Activated CD4-positive, CD25-positive, alpha-beta regulatory T cell treated with anti-CD3 and anti-CD28 coated beads, Interleukin-2, amount 50 U/mL, for 24 hours (primary cell): Measurements from ENCODE around the gene ABHD2.
"Not testable (repeated sequence)": the region's sequence is repeated elsewhere in the genome, so short reads cannot be mapped to it uniquely, and the experiment has no call there.

ENCODE experiments used
- ATAC-seq, 2 donors: fragments of 150-1000 bp; cut with Tn5 transposase; one replicate each; pipeline ENCODE4 v1.10.0; 2021; ENCODE audit warnings: mild to moderate bottlenecking in 1 of 2, moderate library complexity in 1 of 2

The ABHD2 gene

DNA sequence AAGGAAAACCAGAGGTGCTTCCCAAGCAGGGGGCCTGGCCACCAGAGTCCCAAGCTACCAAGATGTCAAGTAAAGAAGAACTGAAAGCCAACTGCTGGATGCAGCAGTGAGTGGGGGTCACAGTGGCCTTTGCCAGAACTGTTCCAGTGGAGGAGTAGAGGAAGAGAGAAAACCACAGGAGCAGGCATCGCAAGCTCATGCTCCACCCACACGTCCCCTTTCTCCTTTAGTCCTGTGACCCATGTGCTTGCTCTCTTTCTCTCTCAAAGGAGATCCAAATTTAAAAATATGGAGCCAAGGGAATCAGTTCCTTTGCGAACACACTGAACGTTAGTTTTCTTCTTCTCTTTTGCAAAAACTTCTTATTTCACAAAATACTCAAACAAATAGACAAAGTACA, 12.4 kb upstream of the ABHD2 start:
- no peak for ATAC-seq

DNA sequence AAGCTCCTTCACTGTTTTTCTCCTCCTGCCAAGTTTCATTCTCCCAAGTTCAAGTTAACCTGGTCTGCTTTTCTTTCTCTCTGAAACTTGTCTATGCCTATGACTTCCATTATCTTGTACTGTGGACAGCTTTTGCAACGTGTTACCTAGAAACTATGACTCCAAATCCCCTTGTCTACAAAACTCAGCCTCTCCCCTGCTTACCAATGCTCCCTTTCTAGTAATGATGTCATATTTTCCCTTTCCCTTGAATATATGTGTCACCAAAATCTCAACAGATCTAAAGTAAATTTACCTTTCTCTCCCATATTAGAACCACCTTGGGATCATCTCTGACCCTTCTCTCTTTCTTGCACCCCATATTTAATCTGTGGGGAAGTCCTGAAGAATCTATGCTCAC, 10.5 kb upstream of the ABHD2 start:
- peak; percentile 48 to 69 for ATAC-seq

DNA sequence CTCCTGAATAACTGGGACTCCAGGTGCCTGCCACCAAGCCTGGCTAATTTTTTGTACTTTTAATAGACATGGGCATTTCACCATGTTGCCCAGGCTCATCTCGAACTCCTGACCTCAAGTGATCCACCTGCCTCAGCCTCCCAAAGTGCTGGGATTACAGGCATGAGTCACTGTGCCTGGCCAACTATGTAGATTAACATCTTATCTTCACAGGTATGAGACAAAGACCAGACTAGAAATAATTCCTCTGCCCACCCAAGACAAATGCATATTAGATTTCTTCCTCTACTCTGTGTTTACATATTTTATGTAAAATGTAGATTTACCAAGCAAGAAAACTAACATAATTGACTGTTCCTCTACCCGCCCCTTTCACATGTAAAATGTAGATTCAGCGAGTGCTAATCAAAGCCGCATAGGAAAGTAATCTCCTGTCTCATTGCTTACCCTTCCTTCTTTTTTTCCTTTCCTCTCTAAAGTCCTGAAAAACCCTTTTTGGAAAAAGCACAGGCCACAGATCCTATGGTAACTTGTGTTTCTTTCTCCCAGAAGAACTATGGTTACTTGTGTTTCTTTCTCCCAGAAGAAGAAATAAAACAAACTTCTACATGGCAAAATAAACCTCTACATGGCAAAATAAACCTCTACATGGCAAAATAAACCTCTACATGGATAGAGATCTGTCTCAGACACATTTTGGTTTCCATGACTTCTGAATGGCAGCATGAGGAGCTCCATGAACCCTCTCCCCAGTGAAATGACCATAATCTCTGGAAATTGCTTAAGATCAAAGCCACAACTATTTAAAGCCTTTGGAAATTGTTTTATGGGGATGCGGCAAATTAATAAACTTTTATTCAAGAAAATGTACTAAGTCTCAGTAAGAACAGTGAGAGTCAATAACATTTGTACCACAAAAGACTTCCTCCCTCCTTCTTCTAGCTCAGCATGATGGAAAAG, 9.1 kb upstream of the ABHD2 start:
- ATAC-seq, result no peak

DNA sequence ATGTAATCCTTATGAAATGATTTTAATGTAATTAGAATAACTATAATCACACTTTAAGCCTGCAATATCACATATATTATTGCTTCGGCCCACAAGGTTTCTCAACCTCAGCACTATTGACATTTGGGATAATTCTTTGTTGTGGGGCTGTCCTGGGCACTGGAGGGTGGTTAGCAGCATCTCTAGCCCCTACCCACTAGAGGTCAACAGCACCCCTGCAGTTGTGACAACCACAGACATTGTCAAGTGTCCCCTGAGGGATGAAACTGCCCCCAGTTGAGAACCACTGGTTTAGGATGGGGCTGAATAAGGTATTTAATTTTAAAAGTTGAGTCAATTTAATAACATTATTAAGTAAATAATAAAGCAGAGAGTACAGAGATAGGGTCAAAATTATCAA, 6.4 kb upstream of the ABHD2 start:
- ATAC-seq, result no peak

DNA sequence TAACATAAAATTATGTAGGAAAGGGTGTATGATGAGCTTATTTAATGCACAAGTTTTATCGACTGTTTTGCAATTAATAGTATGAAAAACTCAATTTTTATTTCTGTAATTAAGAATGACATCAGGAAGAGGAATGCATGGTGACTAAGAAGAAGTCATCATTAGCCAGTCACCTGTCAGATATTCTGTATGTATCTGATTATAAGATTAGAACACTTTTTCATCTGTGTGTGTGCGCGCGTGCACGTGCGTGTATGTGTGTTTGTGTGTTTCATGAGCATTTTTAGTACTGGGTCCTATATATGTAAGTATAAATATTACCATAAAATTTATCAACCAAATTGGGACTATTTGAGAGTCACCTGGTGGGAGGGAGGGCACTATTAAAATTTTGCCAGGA, 5.0 kb upstream of the ABHD2 start:
- no peak for ATAC-seq

DNA sequence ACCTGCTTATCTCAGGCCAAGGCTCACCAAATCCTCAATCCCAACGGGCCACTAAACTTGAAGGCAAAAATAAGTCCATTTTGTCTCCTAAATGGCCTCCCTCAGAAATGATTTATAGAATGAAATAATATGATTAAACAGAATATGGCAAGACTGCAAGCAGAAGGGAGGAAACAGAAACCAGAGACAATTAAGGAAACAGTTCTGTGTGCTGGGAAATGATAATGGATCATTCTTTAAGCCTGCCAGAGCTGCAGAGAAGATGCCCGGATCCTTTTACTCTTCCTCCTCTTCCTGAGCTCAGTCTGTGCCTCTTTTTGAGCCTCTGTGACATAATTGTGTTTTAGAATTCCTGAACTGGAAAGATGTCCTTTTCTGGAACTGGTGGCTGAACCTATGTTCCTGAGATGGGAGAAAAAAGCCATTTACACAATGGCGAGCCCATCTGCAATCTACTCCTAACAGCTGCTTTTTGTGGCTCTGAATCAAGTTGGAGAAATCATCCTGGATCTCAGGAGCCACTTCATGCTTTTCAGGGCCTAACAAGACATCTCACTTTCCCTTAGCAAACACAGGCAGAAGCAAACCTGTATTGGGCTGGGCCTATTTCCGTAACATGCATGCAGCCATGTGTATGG, 2.8 kb upstream of the ABHD2 start:
- ATAC-seq, result no peak

DNA sequence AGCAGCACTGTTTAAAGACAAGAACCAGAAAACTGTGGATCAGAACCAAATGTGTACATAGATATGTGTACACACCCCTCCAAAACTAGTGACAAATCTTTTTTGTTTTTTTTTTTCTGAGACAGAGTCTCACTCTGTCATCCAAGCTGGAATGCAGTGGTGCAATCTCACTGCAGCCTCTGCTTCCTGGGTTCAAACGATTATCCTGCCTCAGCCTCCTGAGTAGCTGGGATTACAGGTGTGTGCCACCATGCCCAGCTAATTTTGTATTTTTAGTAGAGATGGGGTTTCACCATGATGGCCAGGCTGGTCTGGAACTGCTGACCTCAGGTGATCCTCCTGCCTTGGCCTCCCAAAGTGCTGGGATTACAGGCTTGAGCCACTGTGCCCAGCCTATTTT, 2.3 kb upstream of the ABHD2 start:
- not testable (repeated sequence) for ATAC-seq

DNA sequence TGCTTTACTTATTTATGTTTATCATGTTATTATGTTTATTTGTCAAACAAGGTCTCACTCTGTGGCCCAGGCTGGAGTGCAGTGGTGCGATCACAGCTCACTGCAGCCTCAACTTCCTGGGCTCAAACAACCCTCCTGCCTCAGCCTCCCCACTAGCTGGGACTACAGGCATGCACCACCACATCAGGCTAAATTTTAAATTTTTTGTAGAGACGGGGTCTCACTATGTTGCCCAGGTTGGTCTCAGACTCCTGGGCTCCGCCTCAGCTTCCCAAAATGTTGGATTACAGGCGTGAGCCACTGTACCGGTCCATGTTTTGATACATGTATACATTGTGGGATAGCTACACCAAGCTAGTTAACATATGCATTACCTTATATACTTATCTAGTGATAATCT, 1.9 kb upstream of the ABHD2 start:
- not testable (repeated sequence) for ATAC-seq

DNA sequence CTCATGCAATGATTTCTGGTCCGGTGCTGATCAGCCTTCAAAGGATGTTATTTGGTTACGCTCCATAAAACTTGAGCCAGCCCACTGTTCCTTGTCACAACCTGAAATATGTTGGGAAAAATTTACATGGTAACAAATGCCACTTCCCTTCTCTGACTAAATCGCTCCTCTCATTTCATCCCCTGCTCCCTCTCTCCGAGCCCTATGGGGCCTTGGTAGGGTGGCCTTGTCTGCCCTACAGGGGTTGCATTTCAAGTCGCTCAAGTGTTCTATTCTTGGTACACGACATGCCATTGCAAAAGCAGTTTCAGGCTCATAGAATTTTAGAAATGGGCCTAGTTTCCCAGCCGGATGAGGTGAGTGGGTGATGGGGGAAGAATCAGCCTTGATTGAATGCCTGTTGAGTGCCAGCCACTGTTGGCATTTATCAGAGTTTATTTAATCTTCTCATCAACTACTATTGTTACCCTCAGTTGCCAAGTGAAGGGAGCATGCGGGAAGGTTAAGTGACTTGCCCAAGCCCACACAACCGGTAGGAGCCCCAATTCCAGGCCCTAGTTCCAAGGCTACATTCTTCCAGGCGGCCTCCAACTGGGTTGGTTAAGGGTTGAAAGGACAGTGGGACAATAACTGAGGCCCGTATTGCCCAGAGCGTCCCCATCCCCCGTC, 961 bp upstream of the ABHD2 start:
- no peak for ATAC-seq

DNA sequence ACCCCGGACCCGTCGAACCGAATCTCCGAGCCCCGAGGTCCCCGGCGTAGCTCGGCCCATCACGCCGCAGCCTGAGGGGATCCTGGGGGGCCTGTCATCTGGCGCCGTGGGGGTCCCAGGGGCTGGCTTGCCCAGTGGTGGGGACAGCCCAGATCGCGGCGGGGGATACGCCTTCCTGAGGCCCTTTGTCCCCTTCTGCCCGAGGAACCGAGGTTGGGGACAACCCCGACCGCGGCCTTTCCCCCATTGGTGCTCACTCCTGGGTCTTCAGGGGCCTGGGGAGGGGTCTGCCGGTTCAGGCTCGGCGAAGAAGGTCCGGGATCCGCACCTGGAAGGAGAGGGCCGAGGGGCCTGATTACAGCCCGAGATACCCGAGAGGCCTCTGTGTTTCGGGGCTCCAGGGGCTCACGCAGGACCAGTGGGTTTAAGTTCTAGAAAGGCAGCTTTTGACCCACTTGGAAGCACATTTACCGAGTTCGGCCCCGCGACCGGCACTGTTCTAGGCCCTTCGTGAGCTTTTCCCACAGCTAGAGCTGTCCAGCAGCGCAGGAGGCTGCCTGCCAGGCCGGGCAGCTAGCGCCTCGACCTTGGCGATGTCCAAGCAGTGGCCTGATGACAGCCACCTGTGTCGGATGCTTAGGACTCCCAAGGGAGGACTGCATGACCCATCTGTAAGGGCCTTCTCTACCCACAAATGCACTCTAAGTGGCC, 504 bp downstream of the ABHD2 start:
- ATAC-seq, result no peak

DNA sequence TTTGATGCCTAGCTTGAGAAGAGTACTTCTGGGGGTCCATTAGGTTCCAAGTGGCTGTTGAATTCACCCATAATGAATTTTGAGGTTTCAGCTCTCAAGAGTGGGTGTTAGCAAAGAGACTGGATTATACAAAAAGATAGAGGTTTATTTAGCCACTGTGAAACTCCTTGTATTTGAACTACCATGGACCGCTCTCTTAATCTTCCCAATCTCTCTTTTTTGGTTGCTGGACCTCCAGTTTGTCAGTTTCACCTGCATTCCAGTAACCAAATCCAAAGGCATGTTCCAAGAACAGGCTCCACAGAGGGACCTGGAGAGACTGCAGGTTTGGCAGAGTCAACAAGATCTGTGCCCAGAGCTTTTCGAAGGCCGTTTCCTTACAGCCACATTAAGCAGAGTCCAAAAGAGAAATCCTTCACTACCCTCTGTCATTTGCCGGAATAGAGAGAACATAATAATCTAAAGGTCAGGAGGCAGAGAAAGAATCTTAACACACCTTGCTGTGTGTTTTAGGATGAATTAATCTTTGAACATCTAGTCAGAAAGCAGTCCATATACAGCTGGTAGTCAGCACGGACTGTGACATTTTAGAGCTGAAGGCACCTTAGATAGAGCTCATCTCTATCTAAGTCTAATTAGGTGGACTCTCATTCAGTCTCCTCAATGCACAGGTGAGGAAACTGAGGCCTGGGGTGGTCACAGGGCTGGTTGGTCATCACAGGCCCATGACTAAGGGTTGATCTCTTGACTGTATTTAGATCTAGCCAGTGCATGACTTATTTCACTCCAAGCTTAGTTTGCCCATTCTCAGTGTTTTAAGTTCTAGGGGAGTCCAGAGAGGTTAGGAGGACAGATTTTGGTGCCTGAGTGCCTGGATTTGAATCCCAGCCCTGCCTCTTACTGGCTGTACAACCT, 1.3 kb downstream of the ABHD2 start:
- no peak for ATAC-seq

DNA sequence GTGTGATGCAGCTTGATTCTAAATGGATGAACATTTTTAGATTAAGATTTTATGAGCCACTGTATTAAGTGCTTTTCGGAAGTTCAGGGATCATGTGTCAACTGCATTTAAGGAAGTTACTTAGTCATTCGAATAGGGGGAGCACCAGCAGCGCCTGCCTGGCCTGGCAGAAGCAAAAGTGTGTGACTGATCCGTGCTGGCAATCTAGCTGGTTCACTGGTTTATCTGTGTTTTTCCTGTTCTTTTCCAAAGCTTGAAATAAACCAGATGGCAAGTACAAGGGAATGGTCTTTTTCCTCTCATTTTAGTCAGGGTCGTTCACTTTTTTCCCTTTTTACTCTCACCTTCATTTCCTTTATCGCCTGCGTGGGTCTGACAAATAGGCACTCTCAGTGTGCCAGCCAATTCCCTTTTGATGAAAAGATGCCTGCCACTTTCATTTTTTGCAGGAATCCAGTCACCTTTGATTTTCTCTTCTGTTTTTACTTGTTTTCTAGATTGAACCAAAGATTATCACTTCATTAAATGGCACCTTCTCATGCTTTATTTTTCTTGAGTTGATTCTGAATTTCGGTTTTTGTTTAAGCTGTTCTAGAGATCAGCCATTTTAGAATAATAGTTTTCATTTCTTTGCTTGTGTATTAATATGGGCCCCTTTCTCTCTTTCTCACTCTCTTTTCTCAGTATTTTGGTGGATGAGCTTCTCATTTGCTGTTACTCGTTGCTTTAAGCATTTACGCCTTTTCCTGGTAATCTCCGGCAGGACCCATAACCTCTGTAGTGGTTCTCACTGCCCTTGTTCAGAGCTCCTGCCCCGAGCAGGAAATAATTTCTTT, 2.8 kb downstream of the ABHD2 start:
- ATAC-seq, result peak in 1 of 2 donors; percentile 7

DNA sequence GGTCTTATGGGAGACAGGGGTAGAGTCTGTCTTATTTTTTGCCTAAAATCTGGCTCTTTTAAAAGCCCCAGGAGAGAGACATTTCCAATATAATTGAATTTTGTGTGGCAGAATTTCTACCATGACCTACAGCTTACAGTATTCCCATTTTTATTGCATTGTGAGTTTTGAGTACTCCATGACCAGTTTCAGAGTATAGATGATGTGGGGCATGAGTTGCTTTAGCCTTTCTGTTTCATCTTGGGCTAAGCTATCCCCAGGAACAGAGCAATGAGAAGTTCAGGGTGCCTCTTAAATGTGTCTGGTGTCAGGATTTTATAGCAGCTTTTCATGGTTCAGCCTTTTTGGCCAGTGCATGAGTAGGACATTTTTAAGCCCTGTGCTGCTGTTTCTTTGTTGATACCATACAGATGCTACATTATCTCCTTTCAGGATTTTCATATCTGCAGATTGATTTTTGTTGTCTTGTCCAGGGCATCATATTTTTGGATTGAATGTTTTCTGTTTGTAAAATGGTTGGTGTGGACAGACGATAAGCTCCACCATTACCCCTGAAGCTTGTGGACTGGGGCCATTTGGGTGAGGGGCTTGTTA, 3.5 kb downstream of the ABHD2 start:
- no peak for ATAC-seq

DNA sequence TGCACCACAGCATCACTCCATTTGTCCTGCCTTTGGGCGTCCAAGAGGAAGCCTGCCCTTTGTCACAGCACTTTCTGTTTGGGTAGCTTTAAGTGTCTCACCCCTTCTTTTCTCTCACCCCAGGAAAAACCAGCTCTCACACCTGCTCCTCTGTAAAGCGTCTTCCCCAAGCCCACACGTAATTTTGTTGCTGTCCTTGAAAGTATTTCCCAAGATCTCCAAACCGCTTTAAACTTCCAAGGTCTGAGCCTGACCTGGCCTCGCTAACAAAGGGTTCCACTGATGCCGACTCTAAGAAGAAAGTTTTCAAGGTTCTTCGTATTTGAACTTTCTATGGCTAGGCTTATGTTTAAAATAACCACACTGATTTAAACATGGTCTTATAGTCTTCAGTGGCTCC, 5.3 kb downstream of the ABHD2 start:
- no peak for ATAC-seq

DNA sequence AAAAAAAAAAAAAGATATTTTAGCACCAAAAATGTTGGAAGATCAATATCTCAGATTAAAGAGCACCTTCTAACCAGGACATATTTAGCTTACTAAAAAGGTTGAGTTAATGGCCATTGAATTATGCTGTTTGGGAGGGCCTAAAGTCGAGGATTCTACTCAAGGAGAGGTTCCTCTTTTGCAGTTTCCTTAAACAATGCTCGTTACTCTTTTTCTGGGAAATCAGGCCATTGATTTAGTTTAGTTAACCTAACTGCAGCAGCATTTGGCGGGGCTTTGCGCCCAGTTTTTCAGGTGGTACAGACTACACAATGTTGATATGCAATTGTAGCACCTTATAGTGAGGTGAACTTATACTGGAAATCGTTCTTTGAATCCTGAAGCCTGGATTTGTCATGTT, 6.8 kb downstream of the ABHD2 start:
- no peak for ATAC-seq

DNA sequence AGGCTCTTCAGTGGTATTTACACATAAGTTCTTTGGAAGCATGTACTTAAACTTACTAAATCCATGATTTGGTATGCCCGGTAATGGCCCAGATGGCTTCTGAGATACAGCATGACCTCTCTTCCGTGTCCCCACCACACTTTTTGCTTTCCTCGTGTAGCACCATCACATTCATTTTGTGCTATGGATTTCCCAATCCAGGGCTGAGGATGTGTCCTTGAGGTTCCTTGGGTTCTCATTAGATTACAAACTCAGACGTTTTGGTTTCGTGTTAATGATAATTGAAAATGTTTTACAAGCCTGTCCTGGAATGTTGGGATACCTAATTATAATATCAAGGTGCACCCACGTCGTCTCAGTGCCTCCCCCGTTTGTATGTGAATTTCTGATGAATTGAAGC, 7.3 kb downstream of the ABHD2 start:
- ATAC-seq, result no peak

DNA sequence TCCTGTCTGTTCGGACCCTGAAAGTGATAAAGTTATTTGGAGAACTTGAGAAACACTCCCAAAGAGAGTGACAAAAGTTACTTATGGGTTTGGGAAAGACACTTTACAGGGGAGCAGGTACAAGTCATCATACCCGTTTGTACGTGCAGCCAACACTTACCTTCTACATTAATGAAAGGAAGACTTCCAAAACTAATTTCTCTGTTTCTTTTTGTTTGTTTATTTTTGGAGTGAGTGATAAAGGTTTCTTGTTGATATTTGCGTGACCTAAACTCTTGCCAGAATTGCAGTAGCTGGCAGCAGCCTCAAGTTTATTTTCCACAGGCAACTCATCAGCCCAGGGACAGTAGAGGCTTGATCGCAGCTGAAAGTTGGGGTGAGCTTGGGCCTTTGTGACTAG, 8.4 kb downstream of the ABHD2 start:
- no peak for ATAC-seq

DNA sequence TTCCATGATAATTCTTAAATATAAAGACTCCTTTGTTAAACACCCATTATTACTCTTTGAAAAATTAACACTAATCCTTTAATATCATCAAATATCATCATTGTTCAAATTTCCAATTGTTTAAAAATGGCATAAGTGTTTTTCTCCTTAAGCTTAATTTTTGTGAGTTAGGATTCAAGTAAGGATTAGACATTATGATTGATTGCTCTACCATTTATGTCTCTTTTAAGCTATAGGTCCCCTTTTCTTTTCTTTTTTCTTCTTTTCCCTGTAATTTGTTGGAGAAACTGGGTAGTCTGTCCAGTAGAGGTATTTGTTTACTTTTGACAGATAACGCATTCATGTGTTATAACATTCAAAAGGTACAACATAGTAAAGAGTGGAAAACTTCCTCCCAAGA, 9.1 kb downstream of the ABHD2 start:
- no peak for ATAC-seq

DNA sequence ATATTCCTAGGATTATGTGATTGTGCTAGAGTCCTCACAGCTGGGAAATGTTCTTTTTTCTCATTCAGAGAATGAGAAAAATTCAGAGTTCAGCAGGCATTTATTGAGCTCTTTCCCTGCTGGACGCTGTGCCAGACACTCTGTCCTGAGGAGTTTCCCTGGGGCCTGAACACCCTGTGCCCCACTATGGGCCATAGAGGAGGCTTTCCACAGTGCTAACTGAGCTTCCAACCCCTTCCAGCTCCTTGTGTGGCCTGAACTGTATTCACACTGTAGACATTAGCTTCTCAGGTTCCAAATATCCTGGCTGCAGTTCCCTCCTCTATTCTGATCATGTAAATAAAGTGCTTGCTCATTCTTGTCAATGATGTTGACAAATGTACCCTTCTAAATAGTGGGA, 10.0 kb downstream of the ABHD2 start:
- no peak for ATAC-seq

DNA sequence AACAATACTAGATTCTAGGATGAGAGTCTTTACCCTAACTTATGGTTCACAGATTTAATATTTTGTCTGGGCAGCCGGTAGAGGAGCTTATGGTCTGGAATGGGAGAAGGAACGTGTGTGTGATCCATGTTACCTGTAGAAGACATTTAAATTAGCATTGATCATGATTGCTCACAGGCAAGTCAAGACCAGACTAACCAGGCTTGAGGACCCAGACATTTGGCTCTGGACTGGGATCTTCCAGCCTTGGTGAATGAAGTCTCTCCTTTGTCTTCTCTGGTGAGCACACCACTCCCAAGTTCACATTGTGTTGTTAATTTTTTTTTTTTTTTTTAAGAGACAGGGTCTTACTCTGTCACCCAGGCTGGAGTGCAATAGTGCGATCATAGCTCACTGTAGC, 11.7 kb downstream of the ABHD2 start:
- no peak for ATAC-seq
